Tibial nerve (tissue), 3 donors: ENCODE results near the gene URB1.

ENCODE experiments used
- POLR2A ChIP-seq, 2 donors: fragments of 450-650 bp; IDR thresholded peaks; one replicate each; pipeline ENCODE4 v1.6.1; 2017; ENCODE audit warnings: antibody characterized with exemption in 2 of 2, mild to moderate bottlenecking in 2 of 2, moderate library complexity in 2 of 2
- TF ChIP-seq, protein P1 (sequence below), 5 experiments: fragments of 200-600 bp in 3 of 5; fragments of 450-650 bp in 2 of 5; sonication (generic) in 3 of 5; IDR thresholded peaks; one replicate each; pipeline ENCODE4 v1.5.1; 2016 to 2019; ENCODE audit warnings: antibody characterized with exemption in 5 of 5, mild to moderate bottlenecking in 3 of 5, moderate library complexity in 2 of 5

DNA sequence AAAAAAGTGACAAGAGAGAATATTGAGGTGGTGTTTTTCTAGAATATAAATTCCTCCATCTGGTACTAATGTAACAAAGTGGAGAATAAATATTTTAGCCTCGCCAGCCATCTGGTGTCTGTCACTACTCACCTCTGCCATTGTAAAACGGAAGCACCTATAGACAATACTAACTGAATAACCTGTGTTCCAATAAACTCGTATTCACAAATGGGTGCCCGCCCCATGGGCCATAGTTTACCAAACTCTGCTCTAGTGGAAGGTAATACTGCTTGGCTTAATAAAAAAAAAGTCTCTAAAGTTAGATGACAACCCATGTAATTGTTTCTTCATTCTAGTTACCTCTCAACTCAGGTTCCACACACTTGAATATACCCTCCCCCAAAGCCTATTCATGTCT is 122.1 kb downstream of the URB1 start:
- TF ChIP-seq, protein P1, sequence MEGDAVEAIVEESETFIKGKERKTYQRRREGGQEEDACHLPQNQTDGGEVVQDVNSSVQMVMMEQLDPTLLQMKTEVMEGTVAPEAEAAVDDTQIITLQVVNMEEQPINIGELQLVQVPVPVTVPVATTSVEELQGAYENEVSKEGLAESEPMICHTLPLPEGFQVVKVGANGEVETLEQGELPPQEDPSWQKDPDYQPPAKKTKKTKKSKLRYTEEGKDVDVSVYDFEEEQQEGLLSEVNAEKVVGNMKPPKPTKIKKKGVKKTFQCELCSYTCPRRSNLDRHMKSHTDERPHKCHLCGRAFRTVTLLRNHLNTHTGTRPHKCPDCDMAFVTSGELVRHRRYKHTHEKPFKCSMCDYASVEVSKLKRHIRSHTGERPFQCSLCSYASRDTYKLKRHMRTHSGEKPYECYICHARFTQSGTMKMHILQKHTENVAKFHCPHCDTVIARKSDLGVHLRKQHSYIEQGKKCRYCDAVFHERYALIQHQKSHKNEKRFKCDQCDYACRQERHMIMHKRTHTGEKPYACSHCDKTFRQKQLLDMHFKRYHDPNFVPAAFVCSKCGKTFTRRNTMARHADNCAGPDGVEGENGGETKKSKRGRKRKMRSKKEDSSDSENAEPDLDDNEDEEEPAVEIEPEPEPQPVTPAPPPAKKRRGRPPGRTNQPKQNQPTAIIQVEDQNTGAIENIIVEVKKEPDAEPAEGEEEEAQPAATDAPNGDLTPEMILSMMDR (IDR thresholded peaks at IDR 0.05): no peak
- no peak for TF ChIP-seq POLR2A (IDR thresholded peaks at IDR 0.05)
